Measurements from ENCODE around the gene GPS1.

The GPS1 gene

GRCh38 chr17:82051776-82052637 lies at the start of gene GPS1, which contains the start of gene RFNG:
GPS1 (plus strand) TSS chr17:82051898; CDS start chr17:82051932, 34 bp downstream.
RFNG (minus strand) TSS chr17:82051811; CDS start chr17:82051766, 45 bp downstream.
- peak; percentile 74 to 76 for DNase-seq

DNA sequence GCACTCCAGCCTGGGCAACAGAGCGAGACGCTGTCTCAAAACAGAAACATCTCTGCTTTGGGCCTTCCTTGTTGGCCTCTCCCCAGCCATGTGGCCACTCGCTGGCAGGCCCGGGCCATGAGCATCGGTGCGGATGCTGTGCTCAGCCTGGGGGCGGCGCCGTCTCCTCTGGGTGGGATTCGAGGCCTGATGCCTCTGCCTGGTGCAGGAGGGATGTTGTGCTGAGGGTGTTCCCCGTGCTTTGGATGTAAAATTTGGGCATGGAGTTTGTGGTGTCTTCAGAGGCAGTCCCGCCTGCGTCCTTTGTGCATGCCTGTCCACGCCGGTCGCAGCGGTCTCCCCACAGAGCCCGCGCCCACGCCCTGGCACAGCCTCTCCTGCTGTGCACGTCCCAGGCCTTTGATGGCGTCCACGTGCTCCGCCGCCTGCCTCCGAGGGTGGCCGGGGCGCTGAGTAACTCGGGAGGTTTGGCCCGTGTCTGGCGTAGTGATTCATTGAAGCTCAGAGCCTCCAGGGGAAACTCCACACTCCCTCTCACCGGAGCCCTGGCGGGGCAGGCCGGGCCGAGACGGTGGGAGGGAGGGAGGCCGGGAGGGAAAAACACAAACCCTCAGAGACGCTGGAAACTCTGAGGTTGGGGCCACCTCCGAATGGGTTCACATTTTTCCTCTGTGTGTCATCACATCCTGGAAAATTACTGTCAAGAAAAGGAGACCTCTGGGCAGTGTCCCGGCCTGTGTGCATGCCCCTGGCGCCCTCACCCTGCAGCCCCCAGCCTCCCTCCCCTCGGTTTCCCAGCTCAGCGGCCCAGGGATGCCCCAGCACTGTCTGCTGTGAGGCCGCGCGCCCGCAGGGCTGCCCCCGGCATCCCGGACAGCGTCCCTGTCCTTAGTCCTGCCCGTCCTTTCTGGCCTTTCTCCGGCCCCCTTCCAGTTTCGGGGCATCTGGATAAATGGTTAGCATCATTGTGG lies 48.0 kb upstream of the GPS1 start:
- DNase-seq, result peak; percentile 33

DNA sequence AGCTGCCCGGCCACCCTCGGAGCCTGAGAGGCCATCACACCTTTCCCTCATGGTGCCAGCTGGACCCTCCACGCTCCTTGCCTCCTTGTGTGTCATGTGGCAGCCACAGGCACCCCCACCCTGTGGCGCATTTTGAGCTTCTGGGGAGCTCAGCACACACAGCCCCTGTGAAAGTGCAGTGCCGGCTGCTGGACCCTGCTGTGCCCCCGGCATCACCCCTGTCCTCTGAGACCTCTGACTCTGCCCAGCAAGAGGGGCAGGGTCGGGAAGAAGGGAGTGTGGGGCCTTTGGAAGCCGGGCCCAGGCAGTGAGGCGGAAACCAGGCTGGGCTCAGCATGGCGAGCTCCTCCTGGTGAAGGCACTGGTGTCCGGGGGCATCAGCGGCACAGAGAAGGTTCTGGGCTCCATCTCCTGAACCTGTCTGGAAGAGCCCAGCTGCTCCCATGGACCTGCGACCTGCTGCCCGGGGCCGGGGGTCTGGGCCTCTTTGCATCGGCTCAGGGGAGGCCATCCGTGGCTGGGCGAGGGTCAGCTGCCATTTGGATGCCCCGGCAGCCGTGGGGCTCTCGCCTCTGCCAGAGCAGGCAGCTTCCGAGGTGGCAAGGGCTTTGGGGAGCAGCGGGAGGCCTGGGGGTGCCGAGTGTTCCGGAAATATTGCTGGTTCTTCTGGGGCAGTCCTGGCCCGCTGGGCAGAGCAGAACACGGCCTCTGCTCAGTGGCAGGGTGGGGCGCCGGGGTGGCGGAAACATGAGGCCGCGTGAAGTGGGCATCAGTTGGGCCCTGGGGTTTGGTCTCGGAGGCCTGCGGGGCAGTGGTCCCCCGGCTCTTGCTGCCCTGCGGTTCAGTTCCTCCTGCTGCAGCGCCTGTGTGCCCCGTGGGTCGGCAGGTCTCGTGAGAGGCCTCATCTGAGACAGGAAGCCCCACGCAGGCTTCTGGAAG lies 46.9 kb upstream of the GPS1 start:
- no peak for DNase-seq

- no peak for DNase-seq
Observed at GRCh38 chr17:82005701-82006348, 45.9 kb upstream of the GPS1 start.

DNA sequence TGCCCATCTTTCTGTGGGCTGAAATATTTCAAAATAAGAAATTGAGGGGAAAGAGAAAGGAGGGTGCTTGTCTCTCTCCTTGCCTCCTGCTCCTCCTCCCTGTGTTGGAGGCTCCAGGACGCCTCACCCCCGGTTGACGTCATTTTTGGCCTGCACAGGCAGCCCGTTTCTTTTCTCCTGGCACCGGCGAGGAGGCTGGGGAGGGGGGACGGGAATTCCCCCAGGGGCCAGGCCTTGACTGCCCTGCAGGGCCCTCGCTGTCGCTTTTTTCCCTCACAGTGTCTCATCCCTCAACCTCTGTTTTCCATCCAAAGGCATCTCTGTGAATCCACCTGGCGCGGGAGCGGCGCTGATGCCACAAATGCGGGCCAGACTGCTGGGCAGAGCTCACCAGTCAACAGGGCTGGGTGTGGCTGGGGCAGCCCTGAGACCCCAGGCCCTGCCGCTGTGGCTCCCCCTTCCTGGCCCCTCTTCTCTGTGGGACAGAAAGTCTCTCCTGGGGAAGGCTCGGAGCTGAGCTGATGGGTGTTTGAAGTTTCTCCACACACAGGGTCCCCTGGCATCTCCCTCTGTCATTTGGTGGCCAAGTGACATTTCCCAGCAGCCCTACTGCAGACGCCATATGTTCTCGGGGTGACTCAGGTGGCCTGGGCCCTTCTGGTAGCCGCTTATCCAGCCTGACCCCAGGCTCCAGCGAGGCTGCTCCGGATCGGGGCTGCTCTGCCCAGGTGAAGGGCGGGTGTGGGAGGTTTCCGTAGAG lies 45.0 kb upstream of the GPS1 start:
- no peak for DNase-seq

DNA sequence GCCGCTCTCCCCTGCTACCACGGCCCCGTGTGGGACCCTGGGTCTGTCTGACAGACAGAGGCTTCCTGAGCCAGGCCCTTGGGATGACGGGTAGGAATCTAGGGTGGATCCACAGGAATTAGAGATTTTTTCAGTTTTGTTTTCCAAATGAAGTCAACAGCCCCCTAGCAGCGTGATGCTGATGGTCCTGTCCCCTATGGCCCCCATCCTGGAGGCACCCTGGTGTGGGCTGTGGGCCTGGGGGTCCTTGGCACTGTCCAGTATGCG lies 44.5 kb upstream of the GPS1 start:
- no peak for DNase-seq

GRCh38 chr17:82007495-82008257 lies 44.0 kb upstream of the GPS1 start:
- no peak for DNase-seq

DNA sequence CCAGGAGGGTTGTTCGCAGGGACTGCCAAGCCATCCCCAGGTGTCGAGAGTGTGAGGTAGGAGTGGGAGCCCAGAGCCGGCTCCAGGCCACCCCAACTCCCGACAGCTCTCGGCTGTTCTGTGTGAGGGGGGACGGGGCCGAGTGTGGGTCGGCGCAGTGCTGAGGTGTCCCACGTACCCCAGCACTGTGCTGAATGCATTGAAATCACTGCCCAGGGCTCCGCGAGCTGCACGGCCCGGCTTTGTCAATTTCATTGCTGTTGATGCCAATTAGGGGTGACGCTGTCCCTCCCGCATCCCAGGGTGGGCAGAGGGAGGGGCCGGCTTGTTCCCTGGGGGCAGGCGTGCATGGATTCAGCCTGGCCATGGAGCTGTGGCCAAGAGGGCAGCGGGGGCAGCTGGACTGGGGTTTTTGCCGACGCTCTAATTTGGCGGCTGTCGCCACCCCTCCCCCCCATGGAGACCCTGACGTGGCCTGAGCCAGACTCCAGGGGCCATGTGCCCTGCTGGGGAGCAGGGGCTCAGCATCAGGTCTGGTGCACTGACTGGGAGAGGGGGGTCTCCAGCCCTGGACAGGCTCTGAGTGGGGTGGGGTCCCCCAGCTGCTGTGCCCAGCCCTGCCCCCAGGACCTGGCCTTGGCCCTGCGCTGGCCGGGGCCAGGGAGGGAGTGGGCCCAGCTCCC lies 43.3 kb upstream of the GPS1 start:
- no peak for DNase-seq

- no peak for DNase-seq
Observed at GRCh38 chr17:82008941-82009405, 42.7 kb upstream of the GPS1 start.

DNA sequence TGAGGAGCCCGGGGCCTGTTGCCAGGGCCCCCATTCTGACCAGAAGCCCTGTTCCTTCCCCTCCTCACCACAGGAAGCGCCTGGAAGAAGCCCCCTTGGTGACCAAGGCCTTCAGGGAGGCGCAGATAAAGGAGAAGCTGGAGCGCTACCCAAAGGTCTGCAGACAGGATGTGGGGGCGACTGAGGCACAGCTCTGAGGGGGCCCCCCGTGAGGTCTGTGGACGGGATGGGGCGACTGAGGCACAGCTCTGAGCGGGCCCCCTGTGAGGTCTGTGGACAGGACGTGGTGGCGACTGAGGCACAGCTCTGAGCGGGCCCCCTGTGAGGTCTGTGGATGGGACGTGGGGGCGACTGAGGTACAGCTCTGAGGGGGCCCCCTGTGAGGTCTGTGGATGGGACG lies 42.3 kb upstream of the GPS1 start:
- no peak for DNase-seq

GRCh38 chr17:82010575-82011525 lies 40.8 kb upstream of the GPS1 start:
- no peak for DNase-seq

DNA sequence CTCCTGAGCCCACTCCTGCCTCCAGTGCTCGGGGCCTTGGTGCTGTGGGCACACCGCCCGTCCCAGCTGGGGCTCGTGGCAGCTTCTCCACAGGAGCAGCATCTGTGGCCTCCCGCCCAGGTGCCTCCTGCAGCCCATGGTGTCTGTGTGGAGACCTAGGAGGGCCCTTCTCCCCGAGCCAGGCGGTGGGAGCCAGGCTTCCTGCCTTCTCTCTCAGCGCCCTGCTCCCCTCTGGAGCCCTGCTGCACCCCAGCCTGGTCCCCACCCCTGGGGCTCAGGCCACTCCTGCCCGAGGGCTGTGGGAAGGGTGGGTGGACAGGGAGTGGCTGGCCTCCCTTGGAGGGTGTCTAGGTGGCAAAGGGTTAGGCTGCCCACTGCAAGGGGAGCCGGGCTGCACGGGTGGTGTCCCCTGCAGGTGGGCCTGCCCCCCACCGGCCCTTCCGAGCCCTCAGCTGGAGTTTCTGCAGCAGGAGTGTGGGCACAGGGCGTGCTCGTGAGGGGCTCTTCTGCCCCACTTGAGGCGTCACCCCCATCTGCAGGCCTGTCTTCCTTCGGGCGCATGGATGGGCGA lies 40.0 kb upstream of the GPS1 start:
- no peak for DNase-seq

DNA sequence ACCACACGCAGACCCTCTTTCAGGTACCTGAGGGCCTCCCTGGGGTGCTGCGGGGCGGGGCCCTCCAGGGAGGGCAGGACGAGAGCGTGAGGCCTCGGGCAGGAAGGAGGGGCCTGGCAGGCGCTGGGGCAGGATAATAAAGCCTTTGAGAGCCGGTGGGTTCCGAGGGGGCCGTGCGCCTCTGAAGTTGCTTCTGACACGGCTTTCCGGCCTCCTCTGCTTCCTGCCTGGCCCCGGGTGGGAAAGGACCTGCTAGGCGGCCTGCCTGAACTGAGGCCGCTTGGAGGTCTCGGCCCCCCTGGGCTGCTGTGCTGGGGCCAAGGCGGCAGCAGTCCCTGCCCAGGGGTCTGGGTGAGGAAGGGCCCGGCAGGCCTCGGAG lies 39.4 kb upstream of the GPS1 start:
- DNase-seq, result no peak

DNA sequence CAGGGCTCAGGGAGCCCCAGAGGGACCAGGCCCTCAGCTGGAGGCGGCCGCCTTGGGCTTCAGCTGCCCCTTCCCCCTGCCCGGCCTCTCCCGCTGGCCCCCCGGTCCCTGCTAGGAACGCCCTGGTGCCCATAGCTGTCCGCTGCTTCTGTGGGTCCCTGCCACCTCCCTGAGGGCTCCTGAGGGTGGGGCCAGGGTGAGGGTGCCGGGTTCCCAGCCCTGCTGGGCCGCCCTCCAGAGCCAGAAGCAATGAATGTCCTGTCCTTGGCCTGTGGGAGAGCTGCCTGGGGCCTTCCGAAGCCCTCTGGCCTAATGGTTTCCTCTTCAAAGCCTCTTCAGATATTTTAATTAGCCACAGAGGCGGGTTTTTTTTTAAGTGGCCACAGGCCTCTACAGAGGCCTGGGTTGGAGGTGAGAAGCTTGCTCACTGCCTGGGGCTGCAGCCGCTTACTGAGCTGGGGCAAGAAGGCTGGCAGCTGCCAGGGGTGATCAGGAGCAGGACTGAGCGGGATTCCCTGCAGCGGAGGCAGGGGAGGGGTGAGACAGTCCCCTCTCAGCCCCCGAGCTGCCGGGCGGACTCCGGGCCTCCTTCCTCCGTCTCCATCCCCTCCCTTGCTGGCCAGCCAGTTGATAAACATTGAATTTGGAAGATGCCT lies 38.9 kb upstream of the GPS1 start:
- no peak for DNase-seq

DNA sequence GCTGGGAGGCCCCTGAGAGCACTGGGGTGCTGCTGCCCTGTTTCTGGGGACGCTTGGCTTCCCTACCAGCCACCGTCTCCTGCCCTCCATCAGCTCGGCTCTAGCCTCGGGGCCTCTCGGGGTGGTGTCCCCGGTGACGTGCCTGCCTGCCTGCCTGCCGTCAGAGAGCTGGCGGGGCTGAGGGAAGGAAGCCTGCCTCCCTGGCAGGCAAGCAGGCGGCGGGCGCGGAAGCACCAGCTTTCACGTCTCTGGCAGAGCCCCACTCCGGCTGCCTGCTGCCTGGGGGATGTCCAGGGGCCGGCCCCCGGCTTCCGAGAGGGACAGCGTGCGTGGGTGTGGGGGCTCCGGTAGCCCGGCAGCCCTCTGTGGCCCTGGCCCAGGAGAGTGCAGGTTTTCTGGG lies 38.4 kb upstream of the GPS1 start:
- no peak for DNase-seq

- no peak for DNase-seq
Observed at GRCh38 chr17:82013772-82014321, 37.9 kb upstream of the GPS1 start.

GRCh38 chr17:82014432-82014831 lies 37.3 kb upstream of the GPS1 start:
- no peak for DNase-seq

GRCh38 chr17:82014971-82015310 lies 36.8 kb upstream of the GPS1 start:
- no peak for DNase-seq

Data from activated CD4-positive, alpha-beta T cell treated with anti-CD3 and anti-CD28 coated beads, Interleukin-2, amount 50 U/mL, for 4 hours (primary cell).